HG02973 (cell line): ENCODE measurements around the gene AHRR.

ENCODE experiments used
- ATAC-seq: cut with Tn5 transposase; IDR thresholded peaks from one replicate; pipeline ENCODE4 v1.9.1; 2021; ENCODE audit warnings: moderate library complexity; ENCODE audit not compliant: unreplicated experiment

AHRR gene

GRCh38 chr5:453725-454481 lies 132.4 kb downstream of the AHRR start:
- ATAC-seq: no peak

DNA sequence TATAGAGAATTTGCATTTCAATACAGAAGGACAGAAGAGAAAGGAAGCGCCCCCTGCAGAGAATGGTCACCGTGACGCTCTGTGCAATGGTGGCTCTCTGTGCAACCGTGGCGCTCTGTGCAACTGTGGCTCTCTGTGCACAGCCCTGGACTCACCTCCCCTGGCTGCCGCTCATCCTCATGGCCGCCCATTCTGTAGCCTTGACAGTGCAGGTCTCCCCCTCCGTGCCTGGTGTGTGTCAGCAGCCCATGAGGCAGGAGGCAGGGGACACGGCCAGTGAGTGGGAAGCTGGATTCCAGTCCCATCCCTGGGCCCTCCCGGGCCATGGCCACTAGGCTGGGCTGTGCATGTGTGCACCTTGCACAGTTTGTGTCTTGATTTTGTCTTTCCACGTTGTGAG lies 133.4 kb downstream of the AHRR start:
- no peak for ATAC-seq

- no peak for ATAC-seq
Measured at GRCh38 chr5:455806-456205, 134.3 kb downstream of the AHRR start.

DNA sequence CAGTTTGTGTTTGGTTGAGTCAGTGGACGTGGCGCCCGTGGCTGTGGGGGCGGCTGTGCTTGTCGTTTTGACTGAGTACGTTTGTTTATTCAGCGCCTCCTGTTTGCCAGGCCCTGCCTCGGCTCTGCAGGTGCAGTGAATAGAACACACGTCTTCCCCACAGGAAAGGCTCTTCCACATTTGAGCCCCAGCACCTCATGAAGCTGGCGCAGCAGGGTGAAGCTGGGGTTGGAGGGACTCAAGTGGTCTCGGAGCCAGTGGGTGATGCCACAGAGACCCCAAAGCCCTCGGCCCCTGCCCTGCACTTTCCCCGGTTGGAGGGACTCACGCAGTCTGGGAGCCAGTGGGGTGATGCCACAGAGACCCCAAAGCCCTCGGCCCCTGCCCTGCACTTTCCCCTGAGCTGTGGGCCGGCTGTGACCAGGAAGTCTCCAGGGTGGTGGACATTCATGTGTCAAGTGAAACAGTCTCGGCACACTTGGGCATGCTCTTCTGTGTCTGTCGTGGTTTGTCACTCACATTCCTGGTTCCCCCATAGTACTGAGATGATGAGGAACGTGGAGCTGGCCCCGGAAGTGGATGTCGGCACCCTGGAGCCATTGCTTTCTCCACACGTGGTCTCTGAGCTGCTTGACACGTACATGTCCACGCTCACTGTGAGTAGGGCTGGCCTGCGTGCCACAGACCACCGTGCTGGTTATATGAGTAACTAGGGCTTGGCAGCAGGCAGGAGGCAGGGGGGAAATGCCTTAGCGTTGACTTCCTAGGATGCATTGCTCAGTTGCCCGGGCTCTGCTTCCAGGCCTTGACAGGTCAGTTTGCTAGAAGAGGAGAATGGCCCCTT lies 135.1 kb downstream of the AHRR start:
- no peak for ATAC-seq

GRCh38 chr5:457195-457961 lies 135.9 kb downstream of the AHRR start:
- no peak for ATAC-seq

- ATAC-seq: no peak
Measured at GRCh38 chr5:458547-459353, 137.2 kb downstream of the AHRR start.

- ATAC-seq: no peak
Measured at GRCh38 chr5:459562-460272, 138.2 kb downstream of the AHRR start.

- ATAC-seq: no peak
Measured at GRCh38 chr5:460273-460625, 138.7 kb downstream of the AHRR start.

DNA sequence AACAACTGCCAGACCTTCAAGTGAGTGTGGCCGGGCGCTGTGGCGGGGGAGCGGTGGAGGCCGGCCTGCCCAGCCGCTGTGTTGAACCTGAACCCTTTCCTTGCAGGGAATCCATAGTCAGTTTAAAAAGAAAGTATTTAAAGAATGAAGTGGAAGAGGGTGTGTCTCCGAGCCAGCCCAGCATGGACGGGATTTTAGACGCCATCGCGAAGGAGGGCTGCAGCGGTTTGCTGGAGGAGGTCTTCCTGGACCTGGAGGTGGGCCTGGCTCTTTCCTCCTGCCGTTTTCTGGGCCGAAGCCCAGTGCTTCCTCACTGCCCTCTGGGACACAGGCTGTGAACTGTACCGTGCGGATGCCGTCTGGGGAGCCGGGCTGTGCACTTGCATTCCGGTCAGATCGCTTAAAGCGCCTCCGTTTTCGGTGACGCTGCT lies 140.6 kb downstream of the AHRR start:
- ATAC-seq: no peak

DNA sequence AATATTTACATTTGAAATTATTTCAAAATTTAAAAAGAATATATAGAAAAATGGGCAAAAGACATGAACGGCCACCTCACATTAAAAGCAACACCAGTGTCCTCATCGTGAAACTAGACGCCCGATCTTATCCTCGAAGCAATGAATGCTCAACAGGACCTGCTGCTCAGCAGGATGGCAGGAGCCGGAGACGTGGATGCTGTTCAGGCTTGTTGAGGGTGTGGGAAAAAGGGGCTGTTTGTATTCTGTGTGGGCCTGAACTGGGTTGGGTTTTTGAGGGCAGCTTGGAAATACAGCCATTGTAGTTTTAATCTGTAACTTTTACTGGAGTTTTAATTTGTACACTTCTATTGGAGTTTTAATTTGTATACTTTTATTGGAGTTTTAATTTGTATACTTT lies 141.8 kb downstream of the AHRR start:
- ATAC-seq: no peak

GRCh38 chr5:463952-464351 lies 142.4 kb downstream of the AHRR start:
- no peak for ATAC-seq

GRCh38 chr5:464446-464842 lies 142.9 kb downstream of the AHRR start:
- ATAC-seq: no peak

- no peak for ATAC-seq
Measured at GRCh38 chr5:464843-465590, 143.5 kb downstream of the AHRR start.

- ATAC-seq: no peak
Measured at GRCh38 chr5:465591-466403, 144.3 kb downstream of the AHRR start.

- ATAC-seq: no peak
Measured at GRCh38 chr5:466661-467310, 145.3 kb downstream of the AHRR start.

GRCh38 chr5:468401-468800 lies 146.9 kb downstream of the AHRR start:
- ATAC-seq: no peak

DNA sequence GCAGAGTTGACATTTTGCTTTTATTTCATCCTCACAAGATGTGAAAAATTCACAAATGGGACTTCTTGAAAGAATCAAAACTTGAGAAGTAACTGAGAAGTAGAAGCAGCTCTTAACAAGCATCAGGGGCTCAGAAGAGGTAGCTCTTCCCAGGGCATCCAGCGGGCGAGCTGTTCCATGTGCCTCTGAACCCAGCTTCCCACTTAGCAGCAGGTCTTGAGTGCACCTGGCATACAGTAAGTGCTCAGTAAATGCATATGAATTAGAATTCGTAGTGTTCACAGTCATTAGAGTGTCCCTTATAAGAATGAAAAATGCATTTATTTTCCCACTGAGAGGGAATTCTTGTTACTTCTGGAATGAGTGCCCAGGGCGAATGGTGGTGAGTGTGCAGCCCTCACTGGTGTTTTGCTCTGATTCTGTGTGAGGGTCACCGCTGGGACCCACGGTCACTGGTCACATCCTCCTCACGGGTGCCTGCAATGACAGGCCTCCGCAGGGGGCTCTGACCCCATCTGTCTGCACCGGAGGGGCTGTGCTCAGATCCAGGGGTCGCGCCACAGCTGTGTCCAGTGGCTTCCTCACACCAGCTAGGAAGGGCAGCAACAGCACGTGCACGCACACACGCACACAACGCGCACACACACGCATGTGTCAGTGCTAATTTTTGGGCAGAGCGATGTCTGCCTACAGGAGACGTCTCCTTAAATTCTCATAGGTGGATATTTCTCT lies 148.4 kb downstream of the AHRR start:
- ATAC-seq: no peak
